GM12878 (cell line): ENCODE results near the gene PLEKHG1. TPM values are rescaled to one million over a fixed set of nuclear protein-coding genes. Genes with fewer than 3 reads are reported as not detected.

Experiments used
- BRCA1 ChIP-seq: IDR thresholded peaks from 2 replicates; pipeline ENCODE4 v1.6.1; 2011; ENCODE audit warnings: low read depth, low read length, improper control_type of control experiment
- NR2C2 ChIP-seq: IDR thresholded peaks from 2 replicates; pipeline ENCODE4 v1.6.1; 2011; ENCODE audit warnings: borderline replicate concordance, low read depth; ENCODE audit not compliant: control insufficient read depth, insufficient read length
- SIX5 ChIP-seq: IDR thresholded peaks from 2 replicates; pipeline ENCODE4 v1.6.1; 2011; ENCODE audit warnings: mild to moderate bottlenecking, low read depth, low read length, moderate library complexity; ENCODE audit not compliant: severe bottlenecking
- SRF ChIP-seq, 2 experiments: IDR thresholded peaks; 2 replicates each; pipeline ENCODE4 v1.6.1; 2011; ENCODE audit warnings: low read depth in 2 of 2, low read length in 2 of 2, mild to moderate bottlenecking in 1 of 2, moderate library complexity in 1 of 2
- STAT1 ChIP-seq: fragments of 450-650 bp; conservative IDR thresholded peaks from 2 replicates; pipeline ENCODE4 v1.6.1; 2014; ENCODE audit warnings: antibody characterized with exemption, mild to moderate bottlenecking
- ZBED1 ChIP-seq: IDR thresholded peaks from 2 replicates; pipeline ENCODE4 v1.6.1; 2016; ENCODE audit warnings: borderline replicate concordance
- polyA plus RNA-seq, 11 experiments: library from polyadenylated mRNA; depleted of rRNA in 4 of 11; unstranded in 6 of 11; stranded (reverse) in 5 of 11; fragments of >200 nt; fragmentation: Nextera tagmentation in 4 of 11; fragmentation: Illumina TruSeq in 1 of 11; extraction: Ambion mirVana in 4 of 11; extraction: Trizol in 1 of 11; gene quantifications; 1 replicate in 1 of 11; 2 replicates in 10 of 11; pipeline versions ENCODE4 v1.2.1 to v1.2.3, GENCODE V29; 2011 to 2016; ENCODE audit warnings: inconsistent platforms in 2 of 11, missing spikeins in 2 of 11, low read depth in 1 of 11
- total RNA-seq, 4 experiments: library from RNA; depleted of rRNA in 3 of 4; stranded (reverse); fragments of >200 nt in 3 of 4; fragmentation: Illumina TruSeq in 1 of 4; extraction: Trizol in 1 of 4; gene quantifications; 2 replicates each; pipeline versions ENCODE4 v1.2.1 to v1.2.3, GENCODE V29; 2013 to 2021
- TF ChIP-seq, protein P1 (sequence below): IDR thresholded peaks from 2 replicates; pipeline ENCODE4 v1.6.1; 2012; ENCODE audit warnings: mild to moderate bottlenecking, low read depth, low read length

Gene PLEKHG1
- total and polyA plus RNA-seq, 10 of the 15 experiments (the other 5 are each of a cell fraction or from before 2014, with no cell fraction given): 0.77 to 17.2 (median 4.9) TPM

DNA sequence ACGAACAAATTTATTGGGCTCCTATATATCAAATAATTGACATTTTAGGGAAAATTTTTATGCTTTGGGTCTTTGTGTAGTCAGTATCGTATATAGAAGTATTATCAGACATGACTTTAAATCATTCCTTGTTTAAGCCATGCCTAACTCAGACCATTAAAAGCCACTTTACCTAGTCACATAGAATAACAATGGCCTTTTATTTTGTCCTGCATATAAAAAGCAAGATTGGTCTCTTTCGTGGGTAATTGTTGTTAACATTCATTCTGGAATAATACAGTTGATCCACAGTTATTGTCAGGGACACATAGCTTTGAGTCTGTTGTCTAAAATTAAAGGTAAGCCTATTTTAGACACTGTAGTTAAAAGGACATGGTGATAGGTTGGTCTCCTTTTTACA lies 47.4 kb downstream of the PLEKHG1 start (continued):
- TF ChIP-seq BRCA1 (no peak), ZBED1 (no peak), STAT1 (no peak), SRF (IDR thresholded peaks at IDR 0.05; ENCODE audit: low read depth in 2 of 2, low read length in 2 of 2) (no peak), SIX5 (no peak), NR2C2 (no peak)
- TF ChIP-seq, protein P1, sequence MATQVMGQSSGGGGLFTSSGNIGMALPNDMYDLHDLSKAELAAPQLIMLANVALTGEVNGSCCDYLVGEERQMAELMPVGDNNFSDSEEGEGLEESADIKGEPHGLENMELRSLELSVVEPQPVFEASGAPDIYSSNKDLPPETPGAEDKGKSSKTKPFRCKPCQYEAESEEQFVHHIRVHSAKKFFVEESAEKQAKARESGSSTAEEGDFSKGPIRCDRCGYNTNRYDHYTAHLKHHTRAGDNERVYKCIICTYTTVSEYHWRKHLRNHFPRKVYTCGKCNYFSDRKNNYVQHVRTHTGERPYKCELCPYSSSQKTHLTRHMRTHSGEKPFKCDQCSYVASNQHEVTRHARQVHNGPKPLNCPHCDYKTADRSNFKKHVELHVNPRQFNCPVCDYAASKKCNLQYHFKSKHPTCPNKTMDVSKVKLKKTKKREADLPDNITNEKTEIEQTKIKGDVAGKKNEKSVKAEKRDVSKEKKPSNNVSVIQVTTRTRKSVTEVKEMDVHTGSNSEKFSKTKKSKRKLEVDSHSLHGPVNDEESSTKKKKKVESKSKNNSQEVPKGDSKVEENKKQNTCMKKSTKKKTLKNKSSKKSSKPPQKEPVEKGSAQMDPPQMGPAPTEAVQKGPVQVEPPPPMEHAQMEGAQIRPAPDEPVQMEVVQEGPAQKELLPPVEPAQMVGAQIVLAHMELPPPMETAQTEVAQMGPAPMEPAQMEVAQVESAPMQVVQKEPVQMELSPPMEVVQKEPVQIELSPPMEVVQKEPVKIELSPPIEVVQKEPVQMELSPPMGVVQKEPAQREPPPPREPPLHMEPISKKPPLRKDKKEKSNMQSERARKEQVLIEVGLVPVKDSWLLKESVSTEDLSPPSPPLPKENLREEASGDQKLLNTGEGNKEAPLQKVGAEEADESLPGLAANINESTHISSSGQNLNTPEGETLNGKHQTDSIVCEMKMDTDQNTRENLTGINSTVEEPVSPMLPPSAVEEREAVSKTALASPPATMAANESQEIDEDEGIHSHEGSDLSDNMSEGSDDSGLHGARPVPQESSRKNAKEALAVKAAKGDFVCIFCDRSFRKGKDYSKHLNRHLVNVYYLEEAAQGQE: no peak

Other genes starting within 250 kb of the PLEKHG1 start
- gene IYD, start 230.9 kb upstream of the PLEKHG1 start, total RNA-seq (2014; rRNA removed): not detected in 2 replicates
- gene IYD, start 230.9 kb upstream of the PLEKHG1 start, total RNA-seq (2014; rRNA removed; fragmentation: Illumina TruSeq; extraction: Trizol): not detected in 2 replicates
- gene IYD, start 230.9 kb upstream of the PLEKHG1 start, total RNA-seq (2021): 0.24 TPM in 1 of 2 replicates, not detected in the other
- 0.03 and 0.07 TPM in 2 replicates for gene IYD, start 230.9 kb upstream of the PLEKHG1 start, polyA plus RNA-seq (2011; rRNA removed)
- not detected in 2 replicates for gene IYD, start 230.9 kb upstream of the PLEKHG1 start, polyA plus RNA-seq (2014; fragmentation: Illumina TruSeq; extraction: Trizol)
- not detected for gene IYD, start 230.9 kb upstream of the PLEKHG1 start, polyA plus RNA-seq (2014; fragmentation: Nextera tagmentation; extraction: Ambion mirVana)
- gene IYD, start 230.9 kb upstream of the PLEKHG1 start, polyA plus RNA-seq (2014; rRNA removed): not detected in 2 replicates
- gene IYD, start 230.9 kb upstream of the PLEKHG1 start, polyA plus RNA-seq (2016; fragmentation: Nextera tagmentation; extraction: Ambion mirVana): not detected